Kidney tubule cell (primary cell): ENCODE measurements around the gene KRTAP5-6.

Experiments used
- DNase-seq: peaks from one replicate; pipeline ENCODE4 v3.0.0-alpha.2; 2018; ENCODE audit warnings: low spot score

The KRTAP5-6 gene

DNA sequence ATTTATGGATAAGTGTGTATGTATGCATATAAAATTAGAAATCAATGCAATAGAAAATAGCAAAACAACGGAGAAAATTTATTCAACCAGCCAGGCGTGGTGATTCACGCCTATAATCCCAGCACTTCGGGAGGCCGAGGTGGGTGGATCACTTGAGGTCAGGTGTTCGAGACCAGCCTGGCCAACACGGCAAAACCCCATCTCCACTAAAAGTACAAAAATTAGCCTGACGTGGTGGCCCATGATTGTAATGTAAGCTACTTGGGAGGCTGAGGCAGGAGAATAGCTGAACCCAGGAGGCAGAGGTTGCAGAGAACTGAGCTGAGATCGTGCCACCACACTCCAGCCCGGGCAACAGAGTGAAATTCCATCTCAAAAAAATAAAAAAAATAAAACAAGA is 5.5 kb downstream of the KRTAP5-6 start:
- DNase-seq = no peak

DNA sequence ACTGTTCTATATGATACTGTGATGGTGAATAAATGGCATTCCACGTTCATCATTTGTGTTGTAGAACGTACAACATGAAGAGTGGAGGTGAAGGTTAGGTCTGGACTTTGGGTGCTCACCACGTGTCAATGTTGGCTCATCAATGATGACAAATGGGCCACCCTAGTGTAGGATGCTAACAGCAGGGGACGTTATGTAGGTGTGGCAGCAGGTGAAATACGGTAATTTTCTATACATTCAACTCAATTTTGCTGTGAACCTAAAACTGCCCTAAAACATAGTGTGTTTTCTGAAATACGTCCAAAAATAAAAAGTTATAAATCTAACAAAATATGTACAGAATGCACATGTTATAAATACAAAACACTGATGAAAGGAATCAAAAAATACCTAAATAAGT is 6.2 kb downstream of the KRTAP5-6 start:
- no peak for DNase-seq

DNA sequence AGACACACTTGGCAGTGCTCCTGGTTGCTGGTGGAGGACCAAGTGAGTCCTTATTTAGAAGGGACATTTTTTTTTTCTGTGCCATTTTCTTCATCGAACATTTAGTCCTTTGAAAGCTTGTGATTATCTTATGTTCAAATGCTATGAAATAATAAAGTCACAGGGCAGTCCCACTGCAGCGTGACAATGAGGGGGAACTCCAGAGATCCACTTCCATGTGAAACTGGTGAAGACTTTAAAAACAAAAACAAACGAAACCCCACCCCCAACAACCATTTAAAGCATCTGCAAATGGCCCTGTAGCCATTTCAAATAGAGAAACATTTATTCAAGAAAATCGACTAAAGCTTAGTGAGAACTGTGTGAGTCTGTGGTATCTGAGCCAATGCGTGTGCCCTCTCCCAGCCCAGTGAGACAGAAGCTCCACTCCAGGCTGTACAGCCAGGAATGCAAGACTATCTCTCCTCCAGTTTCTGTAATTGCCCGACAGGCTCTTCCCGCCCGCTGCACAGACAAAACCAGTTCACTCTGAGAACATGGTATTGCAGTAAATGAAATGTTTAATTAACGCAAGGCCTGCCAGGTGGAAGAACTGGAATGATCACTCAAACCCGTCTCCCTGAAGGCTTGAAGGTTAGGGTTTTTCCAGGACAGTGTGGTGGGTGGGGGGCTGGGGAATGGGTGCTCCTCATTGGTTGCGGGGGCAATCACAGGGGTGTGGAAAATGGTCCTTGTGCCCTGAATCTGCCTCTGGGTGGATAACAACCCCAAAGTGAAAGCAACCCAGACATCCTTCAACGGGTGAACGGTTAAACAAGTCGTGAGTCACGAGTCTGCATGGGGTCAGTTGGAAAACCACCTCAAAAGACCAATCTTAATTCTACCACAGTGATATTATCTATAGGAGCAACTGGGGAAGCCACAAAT is 8.4 kb downstream of the KRTAP5-6 start:
- peak; percentile 66 for DNase-seq

GRCh38 chr11:1706634-1707400 is 9.8 kb downstream of the KRTAP5-6 start:
- peak; percentile 16 for DNase-seq

- no peak for DNase-seq
Observed at GRCh38 chr11:1707751-1708150, 10.8 kb downstream of the KRTAP5-6 start.

DNA sequence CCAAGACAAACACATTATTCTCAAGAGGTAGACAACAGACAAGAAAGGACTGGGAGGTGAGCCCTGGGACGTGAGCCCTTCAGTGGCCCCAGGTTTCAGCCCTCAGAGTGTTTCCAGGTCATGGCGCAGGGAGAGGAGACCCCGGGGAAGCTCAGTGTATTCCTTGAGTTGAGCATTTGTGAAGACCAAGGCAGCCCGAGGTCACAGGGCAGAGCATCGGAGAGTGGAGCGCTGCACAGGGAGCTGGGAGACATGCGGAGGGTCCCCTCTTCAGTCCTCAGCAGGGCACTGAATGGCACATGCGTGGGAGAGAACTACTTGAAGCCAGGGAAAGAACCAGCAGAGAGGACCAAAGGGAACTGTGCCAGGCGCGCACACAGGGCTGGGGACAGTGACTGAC is 11.7 kb downstream of the KRTAP5-6 start:
- DNase-seq = no peak

DNA sequence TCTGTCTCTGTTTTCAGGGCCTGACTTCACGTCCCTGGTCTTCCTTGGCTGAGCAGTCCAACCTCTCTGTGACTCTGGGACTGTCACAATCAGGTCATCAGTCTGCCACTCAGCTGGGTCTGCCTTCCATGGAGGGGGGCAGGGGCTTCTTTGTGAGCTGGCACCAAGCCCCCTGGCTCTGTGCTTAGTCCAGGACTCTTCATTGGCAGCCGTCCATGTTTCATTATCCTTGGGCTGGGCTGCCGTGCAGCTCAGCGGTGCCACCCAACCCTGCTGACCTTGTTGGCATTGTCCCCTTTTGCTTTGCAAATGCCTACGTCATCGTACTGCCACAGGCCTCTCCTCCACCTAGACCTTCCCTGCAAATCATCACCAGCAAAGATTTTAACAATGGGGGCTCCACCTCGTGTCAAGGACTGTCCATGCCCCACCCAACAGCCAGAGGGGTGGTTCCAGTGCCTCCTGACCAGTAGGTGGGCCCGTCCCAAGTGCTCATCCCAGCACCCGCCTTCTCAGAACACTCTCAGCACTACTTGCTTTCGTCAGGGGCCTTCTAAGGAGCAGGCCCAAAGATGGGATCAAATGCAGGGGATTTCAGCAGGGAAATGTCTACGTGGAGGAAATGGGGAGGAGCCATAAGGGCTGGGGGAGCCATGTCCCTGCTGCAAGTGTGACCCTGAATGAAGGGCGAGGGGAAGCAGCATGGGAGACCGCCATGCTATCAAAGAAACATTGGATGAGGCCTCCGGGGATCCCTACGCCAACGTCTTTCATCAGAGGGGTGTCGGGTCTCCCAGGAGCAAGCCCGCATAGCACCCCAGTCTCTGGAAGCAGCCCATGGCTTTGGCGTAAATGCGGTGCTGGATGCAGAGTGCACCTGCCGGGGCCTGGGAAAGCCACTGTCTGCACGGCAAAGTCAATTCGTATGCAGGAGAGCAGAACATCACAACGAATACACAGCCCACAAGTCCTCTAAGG is 18.2 kb downstream of the KRTAP5-6 start:
- no peak for DNase-seq

DNA sequence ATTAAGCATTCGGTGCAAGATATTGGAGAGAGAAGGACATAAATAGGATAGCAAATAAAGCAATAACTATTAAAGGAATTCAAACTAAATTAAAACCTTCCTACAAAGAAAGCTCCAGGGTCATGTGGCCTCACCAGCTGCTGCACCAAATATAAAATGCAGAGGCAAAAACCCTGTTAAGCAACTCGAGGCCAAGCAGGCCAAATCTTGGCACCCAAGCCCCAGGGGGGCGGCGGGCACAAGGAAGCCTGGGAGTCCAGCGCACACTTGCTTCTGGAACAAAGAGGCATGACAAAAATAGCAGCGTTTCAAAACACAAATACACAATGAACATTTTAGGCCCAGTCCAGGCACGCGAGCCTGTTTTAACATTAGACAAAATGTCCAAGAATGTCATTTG is 20.8 kb downstream of the KRTAP5-6 start:
- DNase-seq = no peak

- no peak for DNase-seq
Observed at GRCh38 chr11:1718326-1718725, 21.3 kb downstream of the KRTAP5-6 start.

GRCh38 chr11:1719781-1720180 is 22.8 kb downstream of the KRTAP5-6 start:
- DNase-seq = no peak

GRCh38 chr11:1727096-1727690 is 30.2 kb downstream of the KRTAP5-6 start:
- no peak for DNase-seq

DNA sequence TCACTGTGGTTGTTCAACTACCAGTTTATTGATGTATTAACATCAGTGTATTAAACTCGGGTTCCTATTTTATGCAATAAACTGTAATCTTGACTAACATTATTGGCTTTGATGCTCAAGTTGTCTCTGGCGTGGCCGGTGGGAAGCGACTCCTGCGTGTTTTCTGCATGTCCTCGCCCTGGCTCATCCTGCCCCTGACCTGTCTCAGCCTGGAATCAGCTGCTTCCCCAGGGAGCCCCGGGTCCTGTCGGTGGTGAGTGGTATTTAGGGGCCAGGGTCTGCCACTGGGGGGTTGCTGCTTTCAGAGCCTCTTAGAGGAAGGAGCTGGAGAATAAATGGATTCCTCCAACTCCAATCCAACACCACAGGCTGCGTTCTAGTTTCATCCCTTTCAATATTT is 30.9 kb downstream of the KRTAP5-6 start:
- DNase-seq = no peak

DNA sequence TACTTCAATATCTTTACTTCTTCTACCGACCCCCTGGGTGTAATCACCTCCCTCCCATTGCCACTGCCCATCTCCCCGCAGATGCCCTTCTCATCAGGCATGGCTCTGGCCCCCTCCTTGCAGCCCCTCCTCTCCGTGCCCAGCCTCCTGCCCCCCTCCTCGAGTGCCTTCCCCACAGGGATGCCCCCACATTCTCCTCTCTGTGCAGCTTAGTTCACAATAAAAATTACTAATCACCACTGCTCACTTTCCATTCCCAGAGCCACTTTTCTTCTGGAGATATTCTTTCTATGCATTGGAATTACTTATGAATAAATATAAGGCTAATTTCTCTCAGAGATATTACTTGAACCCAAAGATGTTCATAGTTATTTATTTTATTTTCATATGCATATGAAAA is 31.3 kb downstream of the KRTAP5-6 start:
- no peak for DNase-seq

DNA sequence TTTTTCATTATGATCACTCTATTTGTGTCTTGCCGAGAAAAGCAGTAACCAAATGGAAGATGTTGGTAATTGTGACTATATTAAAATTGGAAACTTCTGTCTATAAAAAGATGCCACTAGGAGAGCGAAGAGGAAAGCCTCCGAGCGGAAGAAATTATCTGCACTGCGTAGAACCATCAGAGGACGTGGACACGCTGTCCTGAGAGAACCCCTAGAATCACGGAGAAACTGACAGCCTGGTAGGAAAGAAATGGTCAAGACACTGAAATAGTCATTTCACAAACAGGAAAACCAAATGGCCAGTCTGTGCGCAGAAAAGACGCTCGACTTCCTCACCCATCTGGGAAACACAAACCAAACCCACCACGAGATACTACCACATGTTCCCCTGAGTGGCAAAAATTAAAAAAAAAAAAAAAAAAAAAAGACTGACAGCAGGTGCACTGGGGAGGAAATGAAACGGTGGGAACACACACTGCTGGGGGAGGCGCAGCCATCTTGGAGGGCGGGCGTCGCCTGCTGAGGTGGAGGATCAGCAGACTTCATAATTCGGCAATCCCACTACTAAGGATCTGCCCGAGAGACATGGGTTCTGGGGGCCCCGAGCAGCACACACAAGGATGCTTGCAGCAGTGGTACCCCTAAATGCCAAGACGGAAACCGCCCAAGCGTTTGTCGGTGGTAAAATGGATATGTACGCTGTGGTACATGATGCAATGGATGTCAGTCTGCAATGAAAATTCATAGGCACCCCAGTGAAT is 32.1 kb downstream of the KRTAP5-6 start:
- no peak for DNase-seq

DNA sequence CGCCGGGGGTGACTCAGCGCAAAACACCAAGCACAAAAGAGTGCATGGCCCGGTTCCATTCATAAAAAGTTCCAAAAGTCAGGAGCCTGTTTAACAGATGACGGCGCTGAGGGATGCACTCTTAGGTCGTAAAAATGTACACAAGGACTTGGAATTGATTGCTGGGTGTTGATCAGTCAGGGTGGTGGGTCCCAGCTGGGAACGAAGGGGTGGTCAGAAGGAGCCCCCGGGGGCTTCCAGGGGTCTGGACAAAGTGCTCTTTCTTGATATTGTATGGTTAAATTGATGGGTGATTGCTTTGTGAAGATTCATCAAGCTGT is 32.7 kb downstream of the KRTAP5-6 start:
- no peak for DNase-seq

GRCh38 chr11:1730059-1730629 is 33.1 kb downstream of the KRTAP5-6 start:
- DNase-seq = no peak

DNA sequence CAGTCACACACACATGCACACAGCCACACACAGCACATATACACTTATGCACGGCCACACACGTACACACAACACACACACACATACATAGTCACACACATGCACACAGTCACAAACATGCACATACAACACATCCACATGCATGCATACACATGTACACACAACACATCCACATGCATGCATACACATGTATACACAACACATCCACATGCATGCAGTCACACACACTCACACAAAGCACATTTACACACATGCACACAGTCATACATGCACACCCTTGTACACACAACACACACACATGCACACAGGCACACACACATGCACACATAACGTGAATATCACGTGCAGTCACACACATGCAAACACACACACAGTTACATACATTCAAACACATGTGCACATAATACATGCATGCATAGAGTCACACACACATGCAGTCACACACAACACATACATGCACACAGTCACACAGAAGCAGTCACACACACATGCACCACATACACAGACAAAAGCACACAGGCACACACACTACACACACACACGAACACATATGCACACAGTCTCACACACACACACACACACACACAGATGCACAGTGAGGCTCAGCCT is 34.6 kb downstream of the KRTAP5-6 start:
- no peak for DNase-seq

DNA sequence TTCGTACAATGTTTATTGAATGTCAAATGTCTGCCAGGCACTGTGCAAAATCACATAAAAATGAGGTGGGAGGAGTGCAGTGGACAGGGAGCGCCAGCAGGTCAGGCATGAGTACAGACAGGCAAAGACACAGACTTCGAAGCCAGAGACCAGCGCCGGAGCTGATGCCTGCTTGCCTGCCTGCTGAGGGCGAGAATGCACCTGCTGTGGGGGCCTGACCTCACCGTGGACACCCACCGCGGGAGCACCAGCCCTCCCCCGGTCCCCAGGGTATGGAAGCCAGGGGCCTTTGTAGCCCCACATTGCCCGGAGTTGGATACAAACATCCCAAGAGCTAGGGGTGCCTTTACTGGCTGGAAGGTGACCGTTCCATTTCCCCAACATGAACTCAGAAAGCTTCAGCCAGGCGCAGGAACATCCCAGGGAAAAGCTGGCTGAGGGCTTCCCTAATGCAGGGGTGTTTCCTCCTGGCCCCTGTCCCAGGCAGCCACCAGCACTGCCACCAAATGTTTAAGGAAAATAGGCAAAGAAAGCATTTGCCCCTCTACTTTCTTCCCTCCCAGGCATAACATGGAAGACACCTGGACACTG is 35.5 kb downstream of the KRTAP5-6 start:
- DNase-seq = no peak

- no peak for DNase-seq
Observed at GRCh38 chr11:1733009-1733715, 36.2 kb downstream of the KRTAP5-6 start.
